Omental fat pad (tissue), 4 donors: ENCODE data around the gene CFAP43. TPM values are rescaled to one million over a fixed set of nuclear protein-coding genes. Genes with fewer than 3 reads are reported as not detected.

ENCODE experiments used
- ATAC-seq: fragments of 150-250 bp; one replicate; pipeline ENCODE4 v1.9.1; 2016; ENCODE audit warnings: mild to moderate bottlenecking, moderate library complexity; ENCODE audit not compliant: low FRiP score
- DNase-seq: peaks from one replicate; pipeline ENCODE4 v3.0.0-alpha.2; 2019; ENCODE audit warnings: low spot score
- CTCF ChIP-seq, 3 donors: fragments of 450-650 bp; IDR thresholded peaks; one replicate each; pipeline ENCODE4 v1.5.1; 2016 to 2017; ENCODE audit warnings: antibody characterized with exemption in 3 of 3, mild to moderate bottlenecking in 3 of 3, moderate library complexity in 2 of 3
- total RNA-seq, 4 donors: library from RNA; depleted of rRNA; stranded (reverse); fragments of >200 nt; gene quantifications; one replicate each; pipeline ENCODE4 v1.1.0, GENCODE V29; 2016

Gene CFAP43
- total RNA-seq, 4 donors from 2014 or later, result 0.38 to 0.84 (median 0.60) TPM; not detected in 1

GRCh38 chr10:104099941-104100340, 132.2 kb downstream of the CFAP43 start:
- no peak for DNase-seq
- TF ChIP-seq CTCF (IDR thresholded peaks at IDR 0.05), result no peak
- no peak for ATAC-seq

GRCh38 chr10:104099269-104099668, 132.9 kb downstream of the CFAP43 start:
- ATAC-seq, result no peak
- no peak for DNase-seq
- TF ChIP-seq CTCF (IDR thresholded peaks at IDR 0.05), result no peak

GRCh38 chr10:104098358-104098925, 133.7 kb downstream of the CFAP43 start:
- no peak for TF ChIP-seq CTCF (IDR thresholded peaks at IDR 0.05)
- no peak for DNase-seq
- ATAC-seq, result no peak

GRCh38 chr10:104096692-104097091, 135.5 kb downstream of the CFAP43 start:
- ATAC-seq (no peak), DNase-seq (no peak)
- TF ChIP-seq CTCF (IDR thresholded peaks at IDR 0.05), result no peak

- no peak for TF ChIP-seq CTCF (IDR thresholded peaks at IDR 0.05)
- DNase-seq (no peak), ATAC-seq (no peak)
Observed at GRCh38 chr10:104092749-104093148, 139.4 kb downstream of the CFAP43 start.

GRCh38 chr10:104090611-104091010, 141.6 kb downstream of the CFAP43 start:
- no peak for TF ChIP-seq CTCF (IDR thresholded peaks at IDR 0.05)
- no peak for ATAC-seq
- DNase-seq, result no peak

- no peak for TF ChIP-seq CTCF (IDR thresholded peaks at IDR 0.05)
- ATAC-seq (no peak), DNase-seq (no peak)
Observed at GRCh38 chr10:104089621-104090020, 142.5 kb downstream of the CFAP43 start.
